AG10803 (cell line): ENCODE data around the gene GNPTAB.
A peak's percentile ranks its signal among the peaks of the same experiment; 100 is the strongest.
"Not testable (repeated sequence)": the region's sequence is repeated elsewhere in the genome, so short reads cannot be mapped to it uniquely, and the experiment has no call there.

Experiments used
- DNase-seq: peaks from one replicate; pipeline ENCODE4 v3.0.0; 2010; ENCODE audit warnings: low read depth
- H3K4me3 ChIP-seq: 2 replicates; pipeline ENCODE4 v1.5.1; 2011; ENCODE audit warnings: mild to moderate bottlenecking, low read length, control low read depth
- CTCF ChIP-seq: conservative IDR thresholded peaks from 2 replicates; pipeline ENCODE4 v1.5.1; 2011; ENCODE audit warnings: mild to moderate bottlenecking, low read length, control low read depth, inconsistent platforms

Gene GNPTAB

GRCh38 chr12:101857043-101857558, 26.3 kb upstream of the GNPTAB start:
- no peak overlapping the region for H3K4me3 ChIP-seq
- peak; percentile 96 for DNase-seq
- TF ChIP-seq CTCF = no peak

GRCh38 chr12:101856614-101857013, 25.9 kb upstream of the GNPTAB start:
- not testable (repeated sequence) for H3K4me3 ChIP-seq, DNase-seq

GRCh38 chr12:101855976-101856375, 25.2 kb upstream of the GNPTAB start:
- DNase-seq = no peak
- no peak overlapping the region for H3K4me3 ChIP-seq
- no peak for TF ChIP-seq CTCF

GRCh38 chr12:101855364-101855884, 24.7 kb upstream of the GNPTAB start:
- DNase-seq = peak; percentile 66
- TF ChIP-seq CTCF = no peak
- H3K4me3 ChIP-seq = no peak overlapping the region

- TF ChIP-seq CTCF = no peak
- DNase-seq = no peak
- no peak overlapping the region for H3K4me3 ChIP-seq
These were observed 24.0 kb upstream of the GNPTAB start for GRCh38 chr12:101854747-101855146.

GRCh38 chr12:101852998-101853397, 22.2 kb upstream of the GNPTAB start:
- H3K4me3 ChIP-seq = no peak overlapping the region
- TF ChIP-seq CTCF = no peak
- no peak for DNase-seq

GRCh38 chr12:101850199-101850598, 19.4 kb upstream of the GNPTAB start:
- TF ChIP-seq CTCF = no peak
- no peak for DNase-seq
- no peak overlapping the region for H3K4me3 ChIP-seq

GRCh38 chr12:101847325-101847724, 16.6 kb upstream of the GNPTAB start:
- DNase-seq = no peak
- no peak overlapping the region for H3K4me3 ChIP-seq
- TF ChIP-seq CTCF = no peak
